HG03439 (cell line): Measurements from ENCODE around the gene FAM3A.

ENCODE experiments used
- ATAC-seq: cut with Tn5 transposase; IDR thresholded peaks from one replicate; pipeline ENCODE4 v1.9.1; 2021; ENCODE audit warnings: mild to moderate bottlenecking, moderate library complexity; ENCODE audit not compliant: unreplicated experiment

FAM3A gene

GRCh38 chrX:154535892-154536291, 19.9 kb upstream of the FAM3A start:
- no peak for ATAC-seq

- no peak for ATAC-seq
These were observed 18.7 kb upstream of the FAM3A start for GRCh38 chrX:154534526-154535322.

- no peak for ATAC-seq
These were observed 16.7 kb upstream of the FAM3A start for GRCh38 chrX:154532690-154533089.

- ATAC-seq = no peak
These were observed 15.6 kb upstream of the FAM3A start for GRCh38 chrX:154531626-154532025.

GRCh38 chrX:154530286-154530685, 14.3 kb upstream of the FAM3A start:
- no peak for ATAC-seq

- ATAC-seq = no peak
These were observed 13.2 kb upstream of the FAM3A start for GRCh38 chrX:154529206-154529612.

- peak; percentile 89 for ATAC-seq
These were observed 11.1 kb upstream of the FAM3A start for GRCh38 chrX:154526901-154527675.

- no peak for ATAC-seq
These were observed 9.8 kb upstream of the FAM3A start for GRCh38 chrX:154525606-154526490.

GRCh38 chrX:154519389-154519788, 3.4 kb upstream of the FAM3A start:
- ATAC-seq = no peak

- ATAC-seq = no peak
These were observed 1.2 kb upstream of the FAM3A start for GRCh38 chrX:154517101-154517781.

- no peak for ATAC-seq
These were observed 646 bp upstream of the FAM3A start for GRCh38 chrX:154516656-154517100.

GRCh38 chrX:154515090-154515965, 704 bp downstream of the FAM3A start:
- no peak for ATAC-seq

GRCh38 chrX:154513716-154514115, 2.3 kb downstream of the FAM3A start:
- no peak for ATAC-seq

GRCh38 chrX:154512879-154513553, 3.0 kb downstream of the FAM3A start:
- no peak for ATAC-seq

GRCh38 chrX:154511761-154512160, 4.3 kb downstream of the FAM3A start:
- ATAC-seq = no peak

- no peak for ATAC-seq
These were observed 6.6 kb downstream of the FAM3A start for GRCh38 chrX:154509455-154509854.

GRCh38 chrX:154508384-154508745, 7.7 kb downstream of the FAM3A start:
- ATAC-seq = no peak

- no peak for ATAC-seq
These were observed 8.2 kb downstream of the FAM3A start for GRCh38 chrX:154507673-154508383.
